Measurements from ENCODE around the gene FAM131A. TPM values are rescaled to one million over a fixed set of nuclear protein-coding genes. Genes with fewer than 3 reads are reported as not detected.

FAM131A gene
- total RNA-seq, 1 experiment from 2014 or later = 14.4 TPM

DNA sequence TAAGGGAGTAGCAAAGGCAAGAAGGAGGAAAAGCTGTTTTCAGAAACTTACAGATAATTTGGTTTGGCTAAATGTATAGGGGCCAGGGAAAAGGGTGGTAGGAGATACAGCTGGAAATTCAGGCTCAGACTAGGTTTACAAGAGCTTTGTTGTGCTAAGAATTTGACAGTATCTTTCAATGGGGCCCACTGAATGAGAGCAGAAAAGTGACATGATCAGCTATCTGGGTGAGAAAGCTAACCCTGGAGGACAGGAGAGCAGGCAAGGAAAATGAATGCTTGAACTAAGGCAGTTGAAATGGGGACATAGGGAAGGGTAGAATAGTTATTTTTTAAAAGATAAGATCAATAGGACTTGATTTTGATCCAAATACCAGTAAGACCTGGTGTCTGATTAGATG lies 25.8 kb upstream of the FAM131A start:
- peaks cover 31 to 46% (median 35%) of the 10 kb centered on the region in 3 experiments; a peak in 6 of 7 replicates for H3K36me3 Mint-ChIP-seq (ENCODE audit: insufficient read depth in 1 of 3, low read depth in 3 of 3)
- Histone ChIP-seq H3K27ac (ENCODE audit: insufficient read length, low read depth, low read length) (no peak overlapping the region), H3K4me1 (ENCODE audit: insufficient read depth, low read length) (peaks cover 5% of the 10 kb centered on the region; the same call in 1 of the 2 replicates), H3K14ac (ENCODE audit: insufficient read depth, low read length) (no peak overlapping the region), H3K27me3 (ENCODE audit: insufficient read depth, low read length) (no peaks in the 10 kb centered on the region), H4K91ac (ENCODE audit: insufficient read length, low read depth, low read length) (no peak overlapping the region), H2BK12ac (ENCODE audit: insufficient read length, low read depth, low read length) (no peak overlapping the region), H4K8ac (replicated peaks; ENCODE audit: insufficient read length, low read depth, low read length) (no peak overlapping the region), H2AK5ac (ENCODE audit: insufficient read length, low read length) (no peak overlapping the region), H3K9ac (ENCODE audit: extremely low read depth, insufficient read length, low read length) (no peak overlapping the region), H3T11ph (ENCODE audit: low read length) (no peak overlapping the region), H4K5ac (ENCODE audit: insufficient read length, low read depth, low read length) (no peak overlapping the region), H2BK15ac (ENCODE audit: low read depth, low read length) (no peak overlapping the region), H3K23me2 (ENCODE audit: insufficient read length, low read depth, low read length, poor library complexity, severe bottlenecking) (peaks cover 10% of the 10 kb centered on the region), H4K20me1 (ENCODE audit: control insufficient read depth, insufficient read depth, insufficient read length) (no peaks in the 10 kb centered on the region), H3K18ac (ENCODE audit: insufficient read length, low read depth, low read length) (no peak overlapping the region), H3K79me2 (ENCODE audit: insufficient read depth, low read length) (peaks cover 19% of the 10 kb centered on the region), H2BK20ac (ENCODE audit: low read depth, low read length, poor library complexity, severe bottlenecking) (no peak overlapping the region), H3K4ac (ENCODE audit: low read depth, low read length) (no peak overlapping the region), H2BK5ac (ENCODE audit: insufficient read length, low read length) (no peak overlapping the region), H3K9me3 (ENCODE audit: control insufficient read depth, low read depth, low read length) (no peaks in the 10 kb centered on the region), H2BK120ac (ENCODE audit: low read depth, low read length, poor library complexity, severe bottlenecking) (no peak overlapping the region), H2AFZ (ENCODE audit: low read length) (no peak overlapping the region), H3K56ac (ENCODE audit: insufficient read length, low read depth, low read length) (no peak overlapping the region), H3K4me2 (ENCODE audit: insufficient read depth, insufficient read length, low read length) (no peak overlapping the region), H3K23ac (ENCODE audit: insufficient read length, low read depth, low read length) (no peak overlapping the region), H3K79me1 (ENCODE audit: insufficient read depth, low read depth, low read length, poor library complexity, severe bottlenecking) (no peaks in the 10 kb centered on the region)
- TF ChIP-seq, protein P1, sequence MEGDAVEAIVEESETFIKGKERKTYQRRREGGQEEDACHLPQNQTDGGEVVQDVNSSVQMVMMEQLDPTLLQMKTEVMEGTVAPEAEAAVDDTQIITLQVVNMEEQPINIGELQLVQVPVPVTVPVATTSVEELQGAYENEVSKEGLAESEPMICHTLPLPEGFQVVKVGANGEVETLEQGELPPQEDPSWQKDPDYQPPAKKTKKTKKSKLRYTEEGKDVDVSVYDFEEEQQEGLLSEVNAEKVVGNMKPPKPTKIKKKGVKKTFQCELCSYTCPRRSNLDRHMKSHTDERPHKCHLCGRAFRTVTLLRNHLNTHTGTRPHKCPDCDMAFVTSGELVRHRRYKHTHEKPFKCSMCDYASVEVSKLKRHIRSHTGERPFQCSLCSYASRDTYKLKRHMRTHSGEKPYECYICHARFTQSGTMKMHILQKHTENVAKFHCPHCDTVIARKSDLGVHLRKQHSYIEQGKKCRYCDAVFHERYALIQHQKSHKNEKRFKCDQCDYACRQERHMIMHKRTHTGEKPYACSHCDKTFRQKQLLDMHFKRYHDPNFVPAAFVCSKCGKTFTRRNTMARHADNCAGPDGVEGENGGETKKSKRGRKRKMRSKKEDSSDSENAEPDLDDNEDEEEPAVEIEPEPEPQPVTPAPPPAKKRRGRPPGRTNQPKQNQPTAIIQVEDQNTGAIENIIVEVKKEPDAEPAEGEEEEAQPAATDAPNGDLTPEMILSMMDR (conservative IDR thresholded peaks at IDR 0.05) = no peak
- H3K9me3 Mint-ChIP-seq = no peaks in the 10 kb centered on the region; a peak in 1 of 5 replicates
- DNase-seq = no peak
- H3K27ac Mint-ChIP-seq = no peak overlapping the region
- H3K4me3 Mint-ChIP-seq = no peak overlapping the region
- H3K4me1 Mint-ChIP-seq = peaks cover 8% of the 10 kb centered on the region in 2 experiments
- H3K27me3 Mint-ChIP-seq (ENCODE audit: low read depth) = no peaks in the 10 kb centered on the region

Measured in H9 (cell line).